T-cell (primary cell): ENCODE measurements around the gene COL26A1. TPM values are rescaled to one million over a fixed set of nuclear protein-coding genes. Genes with fewer than 3 reads are reported as not detected.

Source experiments
- ATAC-seq, 4 experiments: fragments of 200-7000 bp in 3 of 4; fragments of 150-1000 bp in 1 of 4; cut with Tn5 transposase; replicated peaks in 1 of 4; 1 replicate in 3 of 4; 2 replicates in 1 of 4; pipeline ENCODE4 v1.10.0; 2021; ENCODE audit warnings: moderate library complexity in 3 of 4, mild to moderate bottlenecking in 2 of 4, moderate number of reproducible peaks in 1 of 4
- CTCF ChIA-PET, 2 donors: fragments of 300-600 bp; sonication (Branson Sonifier 250); formaldehyde crosslinking; loops; one replicate each; lab custom pipeline; 2022; ENCODE audit warnings: antibody characterized with exemption in 2 of 2; lab: Charles Lee
- POLR2A ChIA-PET, 2 donors: fragments of 300-600 bp; sonication (Branson Sonifier 250); formaldehyde crosslinking; loops; one replicate each; lab custom pipeline; 2022; ENCODE audit warnings: antibody characterized with exemption in 2 of 2; lab: Charles Lee
- DNase-seq, 35 experiments: peaks; one replicate each; pipeline versions ENCODE4 v3.0.0 to v3.0.0-alpha.2; 2013 to 2023
- H3K27ac ChIP-seq: one replicate; pipeline ENCODE4 v1.5.1; 2013; ENCODE audit warnings: low read length
- H3K27me3 ChIP-seq, 2 experiments: replicated peaks in 1 of 2; 1 replicate in 1 of 2; 2 replicates in 1 of 2; pipeline versions ENCODE4 v1.6.1 to v1.7.0; 2013; ENCODE audit warnings: low read length in 1 of 2, mixed read lengths in 1 of 2; ENCODE audit not compliant: control insufficient read depth in 2 of 2, insufficient read depth in 2 of 2; ENCODE audit errors: extremely low read depth in 1 of 2
- H3K36me3 ChIP-seq, 2 donors: 1 replicate in 1 of 2; 2 replicates in 1 of 2; pipeline versions ENCODE4 v1.6.1 to v1.7.0; 2013; ENCODE audit warnings: low read length in 1 of 2; ENCODE audit not compliant: control insufficient read depth in 2 of 2, insufficient read depth in 1 of 2; ENCODE audit errors: extremely low read depth in 1 of 2
- H3K4me1 ChIP-seq, 2 experiments: 1 replicate in 1 of 2; 2 replicates in 1 of 2; pipeline versions ENCODE4 v1.6.1 to v1.7.0; 2013; ENCODE audit warnings: low read length in 2 of 2, mixed read lengths in 1 of 2; ENCODE audit not compliant: insufficient read depth in 2 of 2, control insufficient read depth in 1 of 2; ENCODE audit errors: extremely low read depth in 1 of 2
- H3K4me3 ChIP-seq, 2 donors: 1 replicate in 1 of 2; 2 replicates in 1 of 2; pipeline versions ENCODE4 v1.5.1 to v1.7.0; 2013; ENCODE audit warnings: mild to moderate bottlenecking in 2 of 2, low read length in 1 of 2, moderate library complexity in 1 of 2; ENCODE audit not compliant: control insufficient read depth in 1 of 2; ENCODE audit errors: extremely low read depth in 1 of 2
- H3K9me3 ChIP-seq: 2 replicates; pipeline ENCODE4 v1.7.0; 2013
- H3K27ac Mint-ChIP-seq, 2 donors: one replicate each; pipeline ENCODE4 v1.8.0; 2020 to 2021; ENCODE audit warnings: mild to moderate bottlenecking in 2 of 2, mixed read lengths in 2 of 2
- H3K27me3 Mint-ChIP-seq, 2 donors: one replicate each; pipeline ENCODE4 v1.8.0; 2021 to 2022; ENCODE audit warnings: mixed read lengths in 2 of 2
- H3K36me3 Mint-ChIP-seq: one replicate; pipeline ENCODE4 v1.8.0; 2021; ENCODE audit warnings: mixed read lengths
- H3K4me1 Mint-ChIP-seq, 3 donors: one replicate each; pipeline ENCODE4 v1.8.0; 2020 to 2022; ENCODE audit warnings: mixed read lengths in 3 of 3, mild to moderate bottlenecking in 1 of 3
- H3K4me3 Mint-ChIP-seq, 3 donors: one replicate each; pipeline ENCODE4 v1.8.0; 2020 to 2022; ENCODE audit warnings: mild to moderate bottlenecking in 3 of 3, mixed read lengths in 3 of 3, moderate library complexity in 3 of 3
- H3K9me3 Mint-ChIP-seq, 3 donors: one replicate each; pipeline ENCODE4 v1.8.0; 2020 to 2022; ENCODE audit warnings: mixed read lengths in 3 of 3
- WGBS: methylation state at CpG from one replicate; pipeline ENCODE4 v1.1.5; 2013; ENCODE audit warnings: missing lambda C conversion rate; ENCODE audit not compliant: insufficient coverage; 5-methylcytosine and 5-hydroxymethylcytosine counted together
- total RNA-seq, 35 experiments: library from RNA in 6 of 35; stranded (reverse) in 6 of 35; fragments of 120-200 nt in 1 of 35; gene quantifications; one replicate each; pipeline versions ENCODE4 v1.2.1 to v1.2.4 and lab custom pipeline; 2013 to 2026

Gene COL26A1
- total RNA-seq, 5 donors from 2014 or later (not counting 1 experiment from before 2014, with no cell fraction given): 0.09 TPM; not detected in 4

DNA sequence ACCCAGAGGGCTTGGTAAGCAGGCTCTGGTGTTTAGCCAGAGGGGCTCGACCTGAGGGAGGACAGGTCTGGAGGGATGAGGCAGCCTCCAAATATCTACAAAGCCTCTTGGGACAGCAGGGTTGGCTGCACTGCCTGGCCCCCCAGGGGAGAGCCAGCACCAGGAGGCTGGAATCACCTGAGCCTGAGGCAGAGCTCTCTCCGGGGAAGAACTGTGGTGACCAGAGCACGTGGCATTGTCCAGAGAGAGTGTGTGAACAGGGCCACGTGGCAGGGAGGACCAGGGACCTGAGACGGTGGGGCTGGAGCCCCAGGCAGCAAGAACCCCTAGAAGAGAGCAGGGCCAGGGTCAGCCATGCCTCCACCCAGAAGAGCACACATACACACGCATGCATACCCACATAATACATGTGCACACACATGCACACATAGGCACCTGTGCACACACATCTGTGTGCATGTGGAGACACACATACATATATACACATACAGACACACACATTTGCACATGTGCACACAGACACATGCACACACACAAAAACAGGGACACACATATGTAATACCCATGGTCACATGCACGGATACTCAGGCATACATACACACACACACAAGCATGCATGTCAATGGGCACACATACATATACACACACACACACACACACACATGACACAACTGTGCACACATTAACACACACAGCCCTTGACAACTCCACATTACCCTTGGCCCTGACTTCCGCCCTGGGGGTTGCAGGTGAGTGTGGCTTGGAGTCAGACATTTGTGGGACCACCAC lies 171.5 kb downstream of the COL26A1 start:
- no peaks in the 10 kb centered on the region for H3K9me3 ChIP-seq
- peaks cover 0 to 5% (median 0%) of the 10 kb centered on the region in 3 donors for H3K4me1 Mint-ChIP-seq
- peak in 1 of 4 experiments; percentile 12 for ATAC-seq
- DNase-seq: no peak
- peaks cover 9 to 10% of the 10 kb centered on the region in 2 donors for H3K27me3 Mint-ChIP-seq
- CTCF ChIA-PET: interaction anchor here in 1 of 2 donors (0.6 kb wide), 1 partner anchor 442 kb away, joined by 11 read pairs; no protein-coding TSS in a partner anchor
- H3K4me3 Mint-ChIP-seq: no peak overlapping the region
- WGBS: 80% methylated on average over 7 of the region's 8 CpGs
- H3K36me3 Mint-ChIP-seq: no peaks in the 10 kb centered on the region
- no peaks in the 10 kb centered on the region for H3K4me1 ChIP-seq
- H3K4me3 ChIP-seq: no peak overlapping the region
- H3K27ac Mint-ChIP-seq: no peak overlapping the region
- POLR2A ChIA-PET: no interaction called here
- peaks cover 0 to 37% of the 10 kb centered on the region in 2 experiments for H3K27me3 ChIP-seq
- no peaks in the 10 kb centered on the region for H3K36me3 ChIP-seq
- H3K9me3 Mint-ChIP-seq: no peaks in the 10 kb centered on the region
- H3K27ac ChIP-seq: no peak overlapping the region

DNA sequence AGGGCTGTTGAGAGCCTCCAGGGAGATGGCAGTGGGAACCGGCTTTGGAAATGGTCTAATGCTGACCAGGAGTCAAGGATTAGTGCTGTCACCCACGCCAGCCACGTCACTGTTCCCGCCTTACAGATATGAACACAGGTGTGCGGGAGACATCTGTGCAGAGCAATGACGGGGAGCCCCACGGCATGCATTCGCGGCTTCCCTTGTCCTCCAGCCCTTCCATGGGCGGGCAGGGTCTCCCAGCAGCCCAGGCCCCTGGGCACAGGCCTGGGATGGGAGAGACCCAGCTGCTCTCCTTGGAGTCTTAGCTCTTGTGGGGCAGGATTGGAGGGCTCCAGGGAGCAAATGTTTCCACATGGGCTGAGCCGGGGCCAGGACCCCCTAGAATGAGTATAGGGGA lies 172.2 kb downstream of the COL26A1 start:
- no peak overlapping the region for H3K27ac Mint-ChIP-seq
- CTCF ChIA-PET: interaction anchor here in 1 of 2 donors (0.6 kb wide), 1 partner anchor 442 kb away, joined by 11 read pairs; no protein-coding TSS in a partner anchor
- POLR2A ChIA-PET: no interaction called here
- Histone ChIP-seq H3K4me1 (no peaks in the 10 kb centered on the region), H3K27ac (no peak overlapping the region), H3K36me3 (no peaks in the 10 kb centered on the region), H3K4me3 (no peak overlapping the region), H3K9me3 (no peaks in the 10 kb centered on the region), H3K27me3 (peaks cover 0 to 37% of the 10 kb centered on the region in 2 experiments)
- WGBS: 87% methylated on average over 11 of the region's 11 CpGs
- H3K36me3 Mint-ChIP-seq: no peaks in the 10 kb centered on the region
- no peaks in the 10 kb centered on the region for H3K9me3 Mint-ChIP-seq
- peaks cover 6% of the 10 kb centered on the region in 2 donors for H3K27me3 Mint-ChIP-seq
- DNase-seq: no peak
- no peak for ATAC-seq
- no peak overlapping the region for H3K4me3 Mint-ChIP-seq
- peaks cover 0 to 7% (median 0%) of the 10 kb centered on the region in 3 donors for H3K4me1 Mint-ChIP-seq

DNA sequence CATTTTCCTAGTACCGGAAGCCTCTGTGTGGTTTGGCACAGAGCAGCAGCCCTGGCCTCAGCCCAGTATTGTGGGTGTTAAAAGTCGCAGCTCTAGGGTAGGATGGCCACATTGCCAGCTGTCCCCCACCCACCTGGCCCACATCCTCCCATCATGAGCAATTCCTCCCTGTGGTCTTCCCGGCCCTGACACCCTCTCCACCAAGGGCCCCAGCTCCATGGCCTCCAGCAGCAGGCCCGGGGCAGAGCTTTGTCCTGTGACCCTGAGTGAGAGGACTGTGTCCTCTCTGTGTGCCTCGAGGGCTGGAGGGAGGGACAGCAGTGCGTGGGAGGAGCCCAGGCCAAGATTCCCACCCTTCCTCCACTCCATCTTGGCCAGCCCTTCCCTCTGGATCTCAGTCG lies 172.7 kb downstream of the COL26A1 start:
- ChIA-PET POLR2A (no interaction called here), CTCF (no interaction called here)
- Mint-ChIP-seq H3K4me3 (no peak overlapping the region), H3K27me3 (peaks cover 3 to 4% of the 10 kb centered on the region in 2 donors), H3K4me1 (peaks cover 0 to 7% (median 0%) of the 10 kb centered on the region in 3 donors), H3K27ac (no peak overlapping the region), H3K9me3 (no peaks in the 10 kb centered on the region), H3K36me3 (no peaks in the 10 kb centered on the region)
- no peak overlapping the region for H3K4me3 ChIP-seq
- H3K27me3 ChIP-seq: peaks cover 0 to 35% of the 10 kb centered on the region in 2 experiments
- 50% methylated on average over 1 of the region's 7 CpGs for WGBS
- H3K27ac ChIP-seq: no peak overlapping the region
- DNase-seq (no peak), ATAC-seq (no peak)
- no peaks in the 10 kb centered on the region for H3K4me1 ChIP-seq
- H3K36me3 ChIP-seq: no peaks in the 10 kb centered on the region
- no peaks in the 10 kb centered on the region for H3K9me3 ChIP-seq

DNA sequence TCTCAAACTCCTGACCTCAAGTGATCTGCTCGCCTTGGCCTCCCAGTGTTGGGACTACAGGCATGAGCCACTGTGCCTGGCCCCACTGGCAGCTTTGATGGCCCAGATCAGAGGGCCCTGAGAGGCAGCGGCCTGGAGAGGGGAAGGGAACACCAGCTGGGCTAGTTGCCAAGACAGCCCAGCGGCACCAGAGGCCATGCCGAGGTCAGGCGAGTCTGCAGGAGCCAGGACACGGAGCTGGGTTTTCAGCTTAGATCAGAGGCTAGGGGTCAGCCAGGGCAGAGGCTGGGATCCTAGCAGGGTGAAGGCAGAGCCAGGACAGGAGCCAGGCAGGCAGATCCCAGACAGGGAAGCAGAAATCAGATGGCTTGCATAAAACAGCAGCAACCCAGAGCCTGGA lies 173.6 kb downstream of the COL26A1 start:
- ATAC-seq (no peak), DNase-seq (no peak)
- Histone ChIP-seq H3K4me1 (no peaks in the 10 kb centered on the region), H3K4me3 (no peak overlapping the region), H3K36me3 (no peaks in the 10 kb centered on the region), H3K27me3 (peaks cover 0 to 32% of the 10 kb centered on the region in 2 experiments), H3K27ac (no peak overlapping the region), H3K9me3 (no peaks in the 10 kb centered on the region)
- Mint-ChIP-seq H3K4me1 (peaks cover 0 to 7% (median 0%) of the 10 kb centered on the region in 3 donors), H3K9me3 (no peaks in the 10 kb centered on the region), H3K4me3 (no peak overlapping the region), H3K36me3 (no peaks in the 10 kb centered on the region), H3K27ac (no peak overlapping the region), H3K27me3 (peaks cover 3 to 4% of the 10 kb centered on the region in 2 donors)
- ChIA-PET CTCF (interaction anchor here (0.5 to 0.6 kb wide), 2 partner anchors 15 to 391 kb away, joined by 5 read pairs; no protein-coding TSS in a partner anchor), POLR2A (no interaction called here)
- 86% methylated on average over 6 of the region's 6 CpGs for WGBS

DNA sequence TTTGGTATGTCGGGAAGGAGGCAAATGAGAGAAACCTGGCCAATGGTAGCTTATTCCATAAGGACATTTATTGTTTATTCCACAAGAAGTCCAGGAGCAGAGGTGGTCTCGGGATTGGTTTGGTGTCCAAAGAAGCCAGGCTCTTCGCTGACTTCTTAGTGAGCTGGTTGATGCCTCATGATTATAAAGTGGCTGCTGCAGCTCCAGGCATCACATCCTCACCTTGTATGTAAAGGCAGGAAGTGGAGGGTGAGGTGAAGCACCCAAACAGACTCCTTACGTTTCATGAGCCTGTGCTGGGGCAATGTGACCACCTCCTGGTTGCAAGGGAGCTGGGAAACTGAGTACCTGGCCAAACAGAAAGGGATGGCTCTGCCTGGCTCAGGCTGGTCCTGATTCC lies 174.0 kb downstream of the COL26A1 start:
- no peak overlapping the region for H3K4me3 Mint-ChIP-seq
- no peak overlapping the region for H3K4me3 ChIP-seq
- no peaks in the 10 kb centered on the region for H3K36me3 ChIP-seq
- H3K4me1 Mint-ChIP-seq: peaks cover 0 to 7% (median 0%) of the 10 kb centered on the region in 3 donors
- no peak overlapping the region for H3K27ac ChIP-seq
- ChIA-PET CTCF (interaction anchor here in 1 of 2 donors (0.6 kb wide), 1 partner anchor 217 kb away, joined by 3 read pairs; no protein-coding TSS in a partner anchor), POLR2A (no interaction called here)
- no peak overlapping the region for H3K27ac Mint-ChIP-seq
- peaks cover 0 to 29% of the 10 kb centered on the region in 2 experiments for H3K27me3 ChIP-seq
- no peaks in the 10 kb centered on the region for H3K36me3 Mint-ChIP-seq
- ATAC-seq (no peak), DNase-seq (no peak)
- 64% methylated on average over 3 of the region's 4 CpGs for WGBS
- H3K9me3 ChIP-seq: no peaks in the 10 kb centered on the region
- peaks cover 3% of the 10 kb centered on the region in 2 donors for H3K27me3 Mint-ChIP-seq
- H3K9me3 Mint-ChIP-seq: no peaks in the 10 kb centered on the region
- H3K4me1 ChIP-seq: no peaks in the 10 kb centered on the region

DNA sequence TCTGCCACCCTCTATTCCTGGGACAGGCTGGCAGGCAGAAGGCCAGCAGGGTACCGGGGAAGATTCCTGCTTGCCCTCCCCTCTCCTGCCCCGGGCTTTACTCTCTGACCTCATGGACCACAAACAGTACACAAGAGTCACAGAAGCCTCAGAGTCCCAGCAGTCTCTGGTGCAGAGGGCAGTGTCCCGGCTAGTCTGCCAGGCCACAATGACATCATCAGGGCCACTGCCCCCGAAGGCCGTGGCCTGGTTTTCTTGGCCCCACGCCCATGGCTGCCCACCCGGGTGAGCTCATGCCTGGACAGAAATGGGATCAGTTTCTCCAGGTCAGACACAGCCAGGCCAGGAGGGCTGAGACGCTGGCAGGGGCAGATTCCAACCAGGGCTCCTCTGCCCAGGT lies 174.5 kb downstream of the COL26A1 start:
- H3K9me3 ChIP-seq: no peaks in the 10 kb centered on the region
- H3K36me3 Mint-ChIP-seq: no peaks in the 10 kb centered on the region
- peaks cover 2 to 3% of the 10 kb centered on the region in 2 donors for H3K27me3 Mint-ChIP-seq
- H3K4me1 ChIP-seq: no peaks in the 10 kb centered on the region
- H3K4me3 Mint-ChIP-seq: no peak overlapping the region
- WGBS: 71% methylated on average over 7 of the region's 8 CpGs
- no peak overlapping the region for H3K27ac Mint-ChIP-seq
- H3K4me3 ChIP-seq: no peak overlapping the region
- H3K36me3 ChIP-seq: no peaks in the 10 kb centered on the region
- peaks cover 0 to 7% (median 0%) of the 10 kb centered on the region in 3 donors for H3K4me1 Mint-ChIP-seq
- H3K9me3 Mint-ChIP-seq: no peaks in the 10 kb centered on the region
- H3K27me3 ChIP-seq: peaks cover 0 to 28% of the 10 kb centered on the region in 2 experiments
- ChIA-PET CTCF (interaction anchor here in 1 of 2 donors (0.6 kb wide), 1 partner anchor 218 kb away, joined by 3 read pairs; no protein-coding TSS in a partner anchor), POLR2A (no interaction called here)
- DNase-seq (no peak), ATAC-seq (no peak)
- H3K27ac ChIP-seq: no peak overlapping the region
